HCT116 (cell line): ENCODE data around the gene CCDC8. TPM values are rescaled to one million over a fixed set of nuclear protein-coding genes. Genes with fewer than 3 reads are reported as not detected.

Source experiments
- ATAC-seq: fragments of 200-7000 bp; cut with Tn5 transposase; 2 replicates; pipeline ENCODE4 v1.9.1; 2020; ENCODE audit warnings: mild to moderate bottlenecking, moderate library complexity
- BruUV-seq: library from RNA; stranded (reverse); fragments of 400-500 nt; replicated peaks from 2 replicates; lab custom pipeline; 2021; lab: Mats Ljungman, UMichigan
- CTCF ChIA-PET: fragments of 300-600 bp; sonication (Branson Sonifier 250); formaldehyde crosslinking; loops from one replicate; lab custom pipeline; 2021; ENCODE audit warnings: antibody characterized with exemption; lab: Charles Lee
- POLR2A ChIA-PET: fragments of 300-600, 350-600 bp; sonication (Branson Sonifier 250); formaldehyde crosslinking; loops from one replicate; lab custom pipeline; 2021; ENCODE audit warnings: antibody characterized with exemption; lab: Charles Lee
- RAD21 ChIA-PET, 2 experiments: fragments of 300-600 bp; sonication (Branson Sonifier 250); formaldehyde crosslinking; loops; one replicate each; lab custom pipeline; 2023; ENCODE audit warnings: low total read pairs in 2 of 2; ENCODE audit not compliant: uncharacterized antibody in 2 of 2, unreplicated experiment in 2 of 2, low non-redundant PET in 1 of 2; lab: Charles Lee
- DNase-seq: peaks from one replicate; pipeline ENCODE4 v3.0.0-alpha.2; 2010; ENCODE audit warnings: low read depth, low spot score
- H2AFZ ChIP-seq: fragments of 200-600 bp; shearing (Covaris generic), sonication (generic); 2 replicates; pipeline ENCODE4 v1.6.1; 2017; ENCODE audit warnings: low read depth, mixed run types, mixed read lengths, antibody characterized with exemption, low read length; ENCODE audit not compliant: poor library complexity, severe bottlenecking
- H3K27ac ChIP-seq: 2 replicates; pipeline ENCODE4 v1.5.1; 2012; ENCODE audit warnings: low read depth, low read length
- H3K27me3 ChIP-seq: fragments of 200-600 bp; sonication (generic); 2 replicates; pipeline ENCODE4 v1.6.1; 2016; ENCODE audit warnings: mixed run types, low read length, mixed read lengths; ENCODE audit not compliant: insufficient read depth
- H3K36me3 ChIP-seq, 2 experiments: fragments of 200-500 bp in 1 of 2; fragments of 200-600 bp in 1 of 2; sonication (Bioruptor generic) in 1 of 2; sonication (generic) in 1 of 2; 2 replicates each; pipeline versions ENCODE4 v1.5.1 to v1.6.1; 2014 to 2016; ENCODE audit warnings: low read length in 2 of 2, inconsistent platforms in 1 of 2, mixed read lengths in 1 of 2, mixed run types in 1 of 2; ENCODE audit not compliant: insufficient read depth in 2 of 2, control insufficient read depth in 1 of 2
- H3K4me1 ChIP-seq, 2 experiments: fragments of 200-600 bp in 1 of 2; sonication (generic) in 1 of 2; 2 replicates each; pipeline versions ENCODE4 v1.5.1 to v1.6.1; 2012 to 2017; ENCODE audit warnings: low read length in 2 of 2, inconsistent platforms in 1 of 2, mild to moderate bottlenecking in 1 of 2, mixed read lengths in 1 of 2, mixed run types in 1 of 2, moderate library complexity in 1 of 2; ENCODE audit not compliant: insufficient read depth in 2 of 2, control insufficient read depth in 1 of 2
- H3K4me2 ChIP-seq: fragments of 200-600 bp; sonication (generic); 2 replicates; pipeline ENCODE4 v1.6.1; 2017; ENCODE audit warnings: mixed run types, low read length, mixed read lengths
- H3K4me3 ChIP-seq, 2 experiments: fragments of 200-600 bp in 1 of 2; sonication (generic) in 1 of 2; replicated peaks in 1 of 2; 2 replicates each; pipeline ENCODE4 v1.5.1; 2011 to 2016; ENCODE audit warnings: low read length in 2 of 2, control low read depth in 1 of 2, low read depth in 1 of 2, mild to moderate bottlenecking in 1 of 2, mixed read lengths in 1 of 2, mixed run types in 1 of 2
- H3K79me2 ChIP-seq: fragments of 200-600 bp; sonication (generic); 2 replicates; pipeline ENCODE4 v1.6.1; 2017; ENCODE audit warnings: mild to moderate bottlenecking, mixed run types, low read length, moderate library complexity, mixed read lengths; ENCODE audit not compliant: insufficient read depth
- H3K9ac ChIP-seq: fragments of 200-600 bp; sonication (generic); 2 replicates; pipeline ENCODE4 v1.6.1; 2016; ENCODE audit warnings: low read length, mixed read lengths
- H3K9me2 ChIP-seq: fragments of 200-600 bp; sonication (generic), shearing (Covaris generic); 2 replicates; pipeline ENCODE4 v1.6.1; 2017; ENCODE audit warnings: mixed run types, mild to moderate bottlenecking, moderate library complexity; ENCODE audit not compliant: insufficient read depth
- H3K9me3 ChIP-seq, 2 experiments: fragments of 200-500 bp in 1 of 2; fragments of 200-600 bp in 1 of 2; sonication (Bioruptor generic) in 1 of 2; sonication (generic) in 1 of 2; 2 replicates each; pipeline ENCODE4 v1.6.1; 2014 to 2017; ENCODE audit warnings: low read length in 2 of 2, mixed read lengths in 2 of 2, inconsistent platforms in 1 of 2, low read depth in 1 of 2, mild to moderate bottlenecking in 1 of 2, mixed run types in 1 of 2, moderate library complexity in 1 of 2; ENCODE audit not compliant: control insufficient read depth in 1 of 2, insufficient read depth in 1 of 2
- H4K20me1 ChIP-seq: fragments of 200-600 bp; sonication (generic), shearing (Covaris generic); 2 replicates; pipeline ENCODE4 v1.6.1; 2017; ENCODE audit warnings: mixed run types, mild to moderate bottlenecking, moderate library complexity; ENCODE audit not compliant: insufficient read depth
- ATF3 ChIP-seq: IDR thresholded peaks from 2 replicates; pipeline ENCODE4 v1.6.1; 2012
- CEBPB ChIP-seq: IDR thresholded peaks from 2 replicates; pipeline ENCODE4 v1.6.1; 2012; ENCODE audit warnings: low read depth
- EGR1 ChIP-seq: IDR thresholded peaks from 2 replicates; pipeline ENCODE4 v1.6.1; 2012; ENCODE audit warnings: low read depth
- ELF1 ChIP-seq: IDR thresholded peaks from 2 replicates; pipeline ENCODE4 v1.6.1; 2012; ENCODE audit warnings: low read depth, borderline replicate concordance
- EZH2 ChIP-seq: fragments of 200-600 bp; sonication (generic); IDR thresholded peaks from 2 replicates; pipeline ENCODE4 v1.6.1; 2017; ENCODE audit warnings: antibody characterized with exemption, mixed run types
- EZH2phosphoT487 ChIP-seq: fragments of 200-600 bp; IDR thresholded peaks from 2 replicates; pipeline ENCODE4 v1.6.1; 2018; ENCODE audit warnings: antibody characterized with exemption, borderline replicate concordance
- FOSL1 ChIP-seq: IDR thresholded peaks from 2 replicates; pipeline ENCODE4 v1.6.1; 2012; ENCODE audit warnings: low read depth
- MAX ChIP-seq: IDR thresholded peaks from 2 replicates; pipeline ENCODE4 v1.6.1; 2012
- POLR2A ChIP-seq: IDR thresholded peaks from 2 replicates; pipeline ENCODE4 v1.7.0; 2011; ENCODE audit warnings: borderline replicate concordance; ENCODE audit not compliant: insufficient read depth, insufficient read length; ENCODE audit errors: extremely low read depth
- POLR2AphosphoS5 ChIP-seq: IDR thresholded peaks from 2 replicates; pipeline ENCODE4 v1.6.1; 2011; ENCODE audit warnings: mild to moderate bottlenecking, low read depth, low read length, moderate library complexity
- RAD21 ChIP-seq: IDR thresholded peaks from 2 replicates; pipeline ENCODE4 v1.6.1; 2012; ENCODE audit warnings: low read depth, mild to moderate bottlenecking
- SIN3A ChIP-seq: IDR thresholded peaks from 2 replicates; pipeline ENCODE4 v1.6.1; 2012; ENCODE audit warnings: low read depth
- SP1 ChIP-seq: IDR thresholded peaks from 2 replicates; pipeline ENCODE4 v1.6.1; 2012; ENCODE audit warnings: low read depth
- SRF ChIP-seq: IDR thresholded peaks from 2 replicates; pipeline ENCODE4 v1.6.1; 2012; ENCODE audit warnings: low read depth
- TCF7L2 ChIP-seq: IDR thresholded peaks from 2 replicates; pipeline ENCODE4 v1.7.0; 2011; ENCODE audit warnings: borderline replicate concordance, inconsistent platforms; ENCODE audit not compliant: insufficient read depth, insufficient read length; ENCODE audit errors: extremely low read depth
- YY1 ChIP-seq: IDR thresholded peaks from 2 replicates; pipeline ENCODE4 v1.6.1; 2011; ENCODE audit warnings: low read length, low read depth, moderate library complexity, mild to moderate bottlenecking; ENCODE audit not compliant: insufficient replicate concordance; ENCODE audit errors: extremely low read depth
- ZBTB33 ChIP-seq: IDR thresholded peaks from 2 replicates; pipeline ENCODE4 v1.6.1; 2011; ENCODE audit warnings: mild to moderate bottlenecking, low read length, moderate library complexity; ENCODE audit not compliant: insufficient replicate concordance; ENCODE audit errors: extremely low read depth
- ZFX ChIP-seq: fragments of 450-650 bp; IDR thresholded peaks from 2 replicates; pipeline ENCODE4 v1.6.1; 2017
- ZNF274 ChIP-seq: fragments of 200-500 bp; sonication (Bioruptor generic); IDR thresholded peaks from 2 replicates; pipeline ENCODE4 v1.6.1; 2014; ENCODE audit warnings: mild to moderate bottlenecking, low read depth, low read length, inconsistent platforms
- intact Hi-C: fragments of 100-400 bp; cut with micrococcal nuclease; formaldehyde crosslinking; loops from 2 replicates; pipeline ENCODE4 v1.10.0; 2022
- total RNA-seq: library from RNA; stranded (reverse); gene quantifications from one replicate; pipeline ENCODE4 v1.2.1, GENCODE V29; 2021; ENCODE audit not compliant: unreplicated experiment

CCDC8 gene
- total RNA-seq, 1 experiment from 2014 or later: 0.10 TPM

- RAD21 ChIA-PET: no interaction called here
- no peak for ATAC-seq
- BruUV-seq: no TSS peak
Observed at GRCh38 chr19:46388311-46389095, 24.9 kb downstream of the CCDC8 start.

GRCh38 chr19:46387713-46388130 lies 25.6 kb downstream of the CCDC8 start:
- H3K27ac ChIP-seq: no peak overlapping the region
- BruUV-seq: no TSS peak
- no peak overlapping the region for H3K9ac ChIP-seq
- H3K27me3 ChIP-seq: no peaks in the 10 kb centered on the region
- intact Hi-C loops: no loop called here
- no peaks in the 10 kb centered on the region for H3K9me2 ChIP-seq
- no peaks in the 10 kb centered on the region; a peak in 1 of 4 replicates for H3K9me3 ChIP-seq
- DNase-seq (no peak), ATAC-seq (no peak)
- H4K20me1 ChIP-seq: no peaks in the 10 kb centered on the region
- peaks cover 36 to 65% of the 10 kb centered on the region in 2 experiments for H3K36me3 ChIP-seq
- ChIA-PET CTCF (no interaction called here), RAD21 (no interaction called here), POLR2A (no interaction called here)
- H3K4me3 ChIP-seq: no peak overlapping the region
- H3K4me2 ChIP-seq: no peak overlapping the region
- H3K79me2 ChIP-seq: no peaks in the 10 kb centered on the region; the same call in 1 of the 2 replicates
- no peak overlapping the region for H2AFZ ChIP-seq
- no peaks in the 10 kb centered on the region for H3K4me1 ChIP-seq
- TF ChIP-seq RAD21 (no peak), ATF3 (no peak), EZH2phosphoT487 (no peak), EZH2 (no peak), SIN3A (no peak), SP1 (no peak), FOSL1 (no peak), EGR1 (no peak), ZFX (no peak), ZBTB33 (no peak), POLR2A (no peak), POLR2AphosphoS5 (no peak)

More at GRCh38 chr19:46388311-46389095, 24.9 kb downstream of the CCDC8 start:
- Histone ChIP-seq H3K79me2 (no peaks in the 10 kb centered on the region; the same call in 1 of the 2 replicates), H3K4me1 (no peaks in the 10 kb centered on the region), H3K9me2 (no peaks in the 10 kb centered on the region), H2AFZ (no peak overlapping the region)
- TF ChIP-seq SP1: no peak
- TF ChIP-seq POLR2A: no peak
- TF ChIP-seq ELF1: no peak
- no peak for TF ChIP-seq SRF
- TF ChIP-seq RAD21: no peak
- TF ChIP-seq CEBPB: no peak
- TF ChIP-seq EZH2phosphoT487: no peak
- TF ChIP-seq MAX: no peak
- TF ChIP-seq YY1: no peak
- no peak for TF ChIP-seq TCF7L2
- no peak for TF ChIP-seq ZNF274
- TF ChIP-seq, all 23 proteins: peak for 0
- no peaks in the 10 kb centered on the region for H3K27me3 ChIP-seq
- no peak overlapping the region for H3K27ac ChIP-seq
- DNase-seq: no peak
- H3K9me3 ChIP-seq: no peaks in the 10 kb centered on the region; a peak in 1 of 4 replicates
- no peaks in the 10 kb centered on the region for H4K20me1 ChIP-seq
- ChIA-PET CTCF (no interaction called here), POLR2A (no interaction called here)
- intact Hi-C loops: no loop called here
- no peak overlapping the region for H3K9ac ChIP-seq
- no peak overlapping the region for H3K4me2 ChIP-seq
- peaks cover 34 to 62% of the 10 kb centered on the region in 2 experiments for H3K36me3 ChIP-seq
- no peak overlapping the region for H3K4me3 ChIP-seq
